H9 (cell line): ENCODE measurements around the gene SPTBN1. TPM values are rescaled to one million over a fixed set of nuclear protein-coding genes. Genes with fewer than 3 reads are reported as not detected.
A peak's percentile ranks its signal among the peaks of the same experiment; 100 is the strongest.

Experiments
- DNase-seq: peaks from one replicate; pipeline ENCODE4 v3.0.0-alpha.2; 2017
- H2AFZ ChIP-seq: one replicate; pipeline ENCODE4 v1.6.1; 2013; ENCODE audit warnings: mild to moderate bottlenecking, low read length, control low read depth, moderate library complexity
- H2AK5ac ChIP-seq: 2 replicates; pipeline ENCODE4 v1.6.1; 2013; ENCODE audit warnings: low read length, control low read depth, mixed read lengths; ENCODE audit not compliant: insufficient read length
- H2BK120ac ChIP-seq: one replicate; pipeline ENCODE4 v1.6.1; 2013; ENCODE audit warnings: low read depth, mild to moderate bottlenecking, low read length, control low read depth, inconsistent platforms; ENCODE audit not compliant: poor library complexity, severe bottlenecking
- H2BK12ac ChIP-seq: 2 replicates; pipeline ENCODE4 v1.6.1; 2013; ENCODE audit warnings: low read length, control low read depth, mixed read lengths, low read depth; ENCODE audit not compliant: insufficient read length
- H2BK15ac ChIP-seq: 2 replicates; pipeline ENCODE4 v1.6.1; 2013; ENCODE audit warnings: low read depth, low read length, control low read depth
- H2BK20ac ChIP-seq: one replicate; pipeline ENCODE4 v1.6.1; 2013; ENCODE audit warnings: low read depth, mild to moderate bottlenecking, low read length, control low read depth, inconsistent platforms; ENCODE audit not compliant: poor library complexity, severe bottlenecking
- H2BK5ac ChIP-seq: 2 replicates; pipeline ENCODE4 v1.6.1; 2013; ENCODE audit warnings: low read length, control low read depth, mixed read lengths; ENCODE audit not compliant: insufficient read length
- H3K14ac ChIP-seq: 2 replicates; pipeline ENCODE4 v1.6.1; 2013; ENCODE audit warnings: low read length, control low read depth; ENCODE audit not compliant: insufficient read depth
- H3K18ac ChIP-seq: 2 replicates; pipeline ENCODE4 v1.6.1; 2013; ENCODE audit warnings: low read depth, mild to moderate bottlenecking, mixed read lengths, low read length, control low read depth; ENCODE audit not compliant: insufficient read length
- H3K23ac ChIP-seq: 2 replicates; pipeline ENCODE4 v1.6.1; 2013; ENCODE audit warnings: low read length, control low read depth, mixed read lengths, low read depth; ENCODE audit not compliant: insufficient read length
- H3K23me2 ChIP-seq: 2 replicates; pipeline ENCODE4 v1.6.1; 2013; ENCODE audit warnings: low read depth, mild to moderate bottlenecking, mixed read lengths, low read length, control low read depth; ENCODE audit not compliant: insufficient read length, poor library complexity, severe bottlenecking
- H3K27ac ChIP-seq: 2 replicates; pipeline ENCODE4 v1.5.1; 2013; ENCODE audit warnings: low read length, control low read depth, mixed read lengths, low read depth; ENCODE audit not compliant: insufficient read length
- H3K27me3 ChIP-seq: 2 replicates; pipeline ENCODE4 v1.6.1; 2013; ENCODE audit warnings: low read length, control low read depth, inconsistent platforms; ENCODE audit not compliant: insufficient read depth
- H3K4ac ChIP-seq: 2 replicates; pipeline ENCODE4 v1.6.1; 2013; ENCODE audit warnings: low read depth, mild to moderate bottlenecking, control low read depth, inconsistent platforms, low read length, moderate library complexity
- H3K4me1 ChIP-seq: 2 replicates; pipeline ENCODE4 v1.6.1; 2013; ENCODE audit warnings: low read length, control low read depth, inconsistent platforms; ENCODE audit not compliant: insufficient read depth
- H3K4me2 ChIP-seq: 2 replicates; pipeline ENCODE4 v1.6.1; 2013; ENCODE audit warnings: low read length, control low read depth, mixed read lengths; ENCODE audit not compliant: insufficient read length, insufficient read depth
- H3K56ac ChIP-seq: 2 replicates; pipeline ENCODE4 v1.6.1; 2013; ENCODE audit warnings: low read depth, mild to moderate bottlenecking, mixed read lengths, low read length, control low read depth; ENCODE audit not compliant: insufficient read length
- H3K79me1 ChIP-seq: 2 replicates; pipeline ENCODE4 v1.6.1; 2013; ENCODE audit warnings: low read depth, mild to moderate bottlenecking, moderate library complexity, low read length, control low read depth, inconsistent platforms; ENCODE audit not compliant: insufficient read depth, poor library complexity, severe bottlenecking
- H3K79me2 ChIP-seq: 2 replicates; pipeline ENCODE4 v1.6.1; 2013; ENCODE audit warnings: low read length, control low read depth, inconsistent platforms; ENCODE audit not compliant: insufficient read depth
- H3K9ac ChIP-seq: 2 replicates; pipeline ENCODE4 v1.6.1; 2013; ENCODE audit warnings: low read length, control low read depth, mixed read lengths; ENCODE audit not compliant: insufficient read length; ENCODE audit errors: extremely low read depth
- H3K9me3 ChIP-seq: one replicate; pipeline ENCODE4 v1.6.1; 2013; ENCODE audit warnings: low read depth, low read length, inconsistent platforms; ENCODE audit not compliant: control insufficient read depth
- H3T11ph ChIP-seq: one replicate; pipeline ENCODE4 v1.6.1; 2013; ENCODE audit warnings: mild to moderate bottlenecking, low read length, control low read depth, inconsistent platforms
- H4K20me1 ChIP-seq: one replicate; pipeline ENCODE4 v1.6.1; 2013; ENCODE audit not compliant: control insufficient read depth, insufficient read length, insufficient read depth
- H4K5ac ChIP-seq: 2 replicates; pipeline ENCODE4 v1.6.1; 2013; ENCODE audit warnings: low read depth, mild to moderate bottlenecking, mixed read lengths, low read length, control low read depth; ENCODE audit not compliant: insufficient read length
- H4K8ac ChIP-seq: replicated peaks from 2 replicates; pipeline ENCODE4 v1.6.1; 2013; ENCODE audit warnings: low read length, control low read depth, mixed read lengths, low read depth; ENCODE audit not compliant: insufficient read length
- H4K91ac ChIP-seq: 2 replicates; pipeline ENCODE4 v1.6.1; 2013; ENCODE audit warnings: low read depth, mild to moderate bottlenecking, moderate library complexity, mixed read lengths, low read length, control low read depth; ENCODE audit not compliant: insufficient read length
- H3K27ac Mint-ChIP-seq, 3 experiments: 2 replicates in 2 of 3; 3 replicates in 1 of 3; pipeline ENCODE4 v1.8.0; 2020 to 2021; ENCODE audit warnings: mixed read lengths in 3 of 3, mild to moderate bottlenecking in 1 of 3, moderate library complexity in 1 of 3
- H3K27me3 Mint-ChIP-seq: 2 replicates; pipeline ENCODE4 v1.8.0; 2021; ENCODE audit warnings: low read depth, mild to moderate bottlenecking, moderate library complexity, mixed read lengths
- H3K36me3 Mint-ChIP-seq, 3 experiments: 2 replicates in 2 of 3; 3 replicates in 1 of 3; pipeline ENCODE4 v1.8.0; 2020 to 2021; ENCODE audit warnings: low read depth in 3 of 3, mixed read lengths in 3 of 3; ENCODE audit not compliant: insufficient read depth in 1 of 3
- H3K4me1 Mint-ChIP-seq, 2 experiments: 2 replicates each; pipeline ENCODE4 v1.8.0; 2020; ENCODE audit warnings: mixed read lengths in 2 of 2
- H3K4me3 Mint-ChIP-seq, 2 experiments: 2 replicates in 1 of 2; 3 replicates in 1 of 2; pipeline ENCODE4 v1.8.0; 2020 to 2021; ENCODE audit warnings: mild to moderate bottlenecking in 2 of 2, mixed read lengths in 2 of 2, moderate library complexity in 1 of 2
- H3K9me3 Mint-ChIP-seq, 2 experiments: 2 replicates in 1 of 2; 3 replicates in 1 of 2; pipeline ENCODE4 v1.8.0; 2020; ENCODE audit warnings: mild to moderate bottlenecking in 2 of 2, mixed read lengths in 2 of 2, moderate library complexity in 1 of 2
- CTCF ChIP-seq: fragments of 200-600 bp; sonication (generic); conservative IDR thresholded peaks from 3 replicates; pipeline ENCODE4 v1.8.0; 2021; ENCODE audit warnings: antibody characterized with exemption, mild to moderate bottlenecking
- WGBS: extraction: QIAGEN DNeasy Blood & Tissue Kit; methylation state at CpG from one replicate; pipeline ENCODE4 v1.1.7; 2013; ENCODE audit warnings: missing lambda C conversion rate, low lambda C conversion rate, mixed read lengths; ENCODE audit not compliant: insufficient read length; ENCODE audit errors: extremely low coverage; 5-methylcytosine and 5-hydroxymethylcytosine counted together
- total RNA-seq: library from RNA; stranded (reverse); gene quantifications from 2 replicates; pipeline ENCODE4 v1.2.1, GENCODE V29; 2021

SPTBN1 gene
- total RNA-seq, 1 experiment from 2014 or later = 164 TPM

- Histone ChIP-seq H2BK20ac (no peak overlapping the region), H3K27ac (no peak overlapping the region), H3K79me2 (no peaks in the 10 kb centered on the region), H2AK5ac (no peak overlapping the region), H3K9me3 (no peaks in the 10 kb centered on the region), H2BK5ac (no peak overlapping the region), H3K14ac (no peak overlapping the region), H4K8ac (no peak overlapping the region), H3K56ac (no peak overlapping the region), H2BK12ac (no peak overlapping the region), H2AFZ (no peak overlapping the region), H4K20me1 (no peaks in the 10 kb centered on the region), H3K4me2 (no peak overlapping the region), H2BK15ac (no peak overlapping the region), H4K5ac (no peak overlapping the region), H3T11ph (no peak overlapping the region), H3K4ac (no peak overlapping the region), H3K4me1 (peaks cover 3% of the 10 kb centered on the region; the same call in 1 of the 2 replicates), H3K27me3 (no peaks in the 10 kb centered on the region), H3K23me2 (no peaks in the 10 kb centered on the region), H3K23ac (no peak overlapping the region), H3K18ac (no peak overlapping the region), H4K91ac (no peak overlapping the region), H3K79me1 (no peaks in the 10 kb centered on the region), H2BK120ac (no peak overlapping the region), H3K9ac (no peak overlapping the region)
- H3K9me3 Mint-ChIP-seq = no peaks in the 10 kb centered on the region
- no peak for TF ChIP-seq CTCF
- no CpG with 5 or more reads among the region's 9 CpGs for WGBS
- no peak for DNase-seq
- H3K4me3 Mint-ChIP-seq = no peak overlapping the region
- peaks cover 6 to 12% of the 10 kb centered on the region in 2 experiments for H3K4me1 Mint-ChIP-seq
- no peaks in the 10 kb centered on the region for H3K36me3 Mint-ChIP-seq
- H3K27me3 Mint-ChIP-seq = no peaks in the 10 kb centered on the region
- H3K27ac Mint-ChIP-seq = peak overlapping the region in 1 of 3 experiments; percentile 21; a peak in 1 of 7 replicates
Measured at GRCh38 chr2:54416166-54416813, 39.8 kb upstream of the SPTBN1 start.
